HG02588 (cell line): ENCODE data around the gene ARHGEF7.
"Not testable (repeated sequence)": the region's sequence is repeated elsewhere in the genome, so short reads cannot be mapped to it uniquely, and the experiment has no call there.

Experiments
- ATAC-seq: cut with Tn5 transposase; IDR thresholded peaks from one replicate; pipeline ENCODE4 v1.9.1; 2021; ENCODE audit warnings: mild to moderate bottlenecking, moderate library complexity; ENCODE audit not compliant: unreplicated experiment

The ARHGEF7 gene

GRCh38 chr13:111168107-111168506 is 53.0 kb downstream of the ARHGEF7 start:
- ATAC-seq: no peak

DNA sequence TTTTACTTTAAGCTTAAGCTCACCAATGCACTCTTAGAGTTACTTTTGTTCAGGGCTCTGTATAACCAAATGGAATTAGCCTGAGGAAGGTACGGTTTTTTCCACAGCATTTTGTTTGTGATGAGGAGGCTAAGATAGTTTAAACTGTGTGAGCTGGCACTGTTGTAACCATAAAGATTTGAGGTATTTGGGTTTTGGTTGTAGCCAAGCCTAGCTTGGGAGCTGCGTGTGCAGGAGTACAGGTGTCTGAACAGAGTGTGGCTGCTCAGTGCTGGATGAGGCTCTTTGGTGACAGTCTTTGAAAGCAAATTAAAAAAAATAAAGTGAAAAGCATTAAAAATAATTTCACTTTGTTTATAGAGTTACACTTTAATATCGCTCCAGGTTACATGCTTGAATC is 56.0 kb downstream of the ARHGEF7 start:
- no peak for ATAC-seq

DNA sequence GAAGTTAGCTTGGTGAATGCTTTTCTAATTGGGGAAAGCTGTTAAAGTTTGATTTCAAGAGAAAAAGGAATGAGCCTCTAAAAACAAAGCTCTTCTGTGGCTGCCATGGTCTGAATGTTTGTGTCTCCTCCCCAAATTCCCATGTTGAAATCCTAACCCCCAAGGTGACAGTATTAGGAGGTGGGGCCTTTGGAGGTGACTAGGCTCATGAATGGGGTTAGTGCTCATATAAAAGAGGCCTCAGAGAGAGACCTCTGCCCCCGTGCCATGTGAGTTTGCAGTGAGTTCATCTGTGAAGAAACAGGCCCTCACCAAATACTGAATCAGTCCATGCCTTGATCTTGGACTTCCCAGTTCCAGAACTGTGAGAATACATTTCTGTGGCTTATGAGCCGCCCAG is 56.5 kb downstream of the ARHGEF7 start:
- ATAC-seq: no peak

- no peak for ATAC-seq
These were observed 59.4 kb downstream of the ARHGEF7 start for GRCh38 chr13:111174377-111175114.

GRCh38 chr13:111175372-111175771 is 60.3 kb downstream of the ARHGEF7 start:
- no peak for ATAC-seq

GRCh38 chr13:111175935-111176334 is 60.8 kb downstream of the ARHGEF7 start:
- no peak for ATAC-seq

- ATAC-seq: no peak
These were observed 61.3 kb downstream of the ARHGEF7 start for GRCh38 chr13:111176421-111176820.

- ATAC-seq: no peak
These were observed 62.1 kb downstream of the ARHGEF7 start for GRCh38 chr13:111177081-111177711.

GRCh38 chr13:111177921-111178320 is 62.8 kb downstream of the ARHGEF7 start:
- ATAC-seq: no peak

GRCh38 chr13:111178402-111178801 is 63.3 kb downstream of the ARHGEF7 start:
- no peak for ATAC-seq

DNA sequence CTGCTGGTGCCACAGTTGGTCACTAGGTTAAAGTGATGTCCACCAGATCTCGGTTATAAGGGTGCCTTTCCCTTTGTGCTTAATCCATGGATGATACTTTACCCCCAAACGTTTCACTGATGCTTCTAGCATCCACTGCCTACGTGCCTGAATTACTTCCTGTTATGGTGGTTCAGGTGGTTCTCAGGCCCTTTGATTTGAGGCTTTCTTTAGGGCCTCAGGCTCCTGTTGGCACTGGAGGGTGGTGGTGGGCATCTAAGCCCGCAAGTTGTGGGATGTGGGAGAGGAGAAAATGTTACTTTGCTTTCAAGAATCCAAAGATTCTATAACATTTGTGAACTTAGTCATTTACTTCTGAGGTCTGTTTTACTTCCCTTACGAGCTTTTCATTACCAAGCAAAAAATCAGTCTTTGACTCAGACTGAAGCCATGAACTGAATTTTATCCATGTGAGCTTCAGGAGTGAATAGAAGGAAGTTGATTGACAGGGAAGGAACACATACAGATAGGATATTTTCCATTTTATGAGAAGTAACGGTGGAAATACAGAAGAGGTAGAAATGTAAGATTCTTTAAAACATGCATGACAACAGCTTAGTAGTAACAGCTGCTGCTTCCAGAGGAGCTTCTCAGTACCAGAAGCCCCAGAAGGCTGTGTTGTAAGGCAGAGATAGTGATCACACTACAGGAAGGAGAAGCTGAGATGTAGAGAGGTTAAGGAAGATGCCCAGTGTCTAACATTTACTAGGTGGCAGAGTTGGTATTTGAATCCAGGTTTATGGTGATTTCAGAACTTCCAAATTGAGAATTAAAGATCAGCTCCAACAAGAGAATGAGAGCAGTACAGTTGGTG is 65.0 kb downstream of the ARHGEF7 start:
- ATAC-seq: no peak

GRCh38 chr13:111181977-111182376 is 66.9 kb downstream of the ARHGEF7 start:
- ATAC-seq: no peak

DNA sequence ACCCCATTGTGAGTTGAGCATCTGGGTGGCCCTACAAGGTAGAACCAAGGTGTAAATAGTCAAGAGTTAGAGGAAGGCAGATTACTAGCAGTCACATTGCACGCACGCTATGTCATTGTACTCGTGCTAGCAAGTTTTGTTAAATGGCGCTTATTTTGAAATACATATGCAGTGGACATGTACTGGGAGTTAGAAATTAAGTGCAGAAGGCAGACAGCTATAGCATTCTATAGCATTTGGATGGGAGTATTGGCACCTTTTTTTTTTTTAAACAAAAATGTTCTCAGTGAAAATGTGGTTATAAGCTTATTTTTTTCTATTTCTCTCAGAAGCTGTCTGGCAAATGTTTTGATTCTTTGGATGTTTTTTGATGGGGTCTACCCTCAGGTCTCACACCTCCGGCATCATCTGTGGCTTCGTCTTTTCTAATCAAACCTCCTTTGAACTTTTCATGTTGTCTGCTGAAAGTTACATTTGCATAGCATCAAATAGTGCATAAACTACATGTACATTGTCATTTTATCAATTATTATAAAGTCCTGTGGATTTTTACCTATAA is 68.1 kb downstream of the ARHGEF7 start:
- no peak for ATAC-seq

GRCh38 chr13:111183959-111184358 is 68.8 kb downstream of the ARHGEF7 start:
- no peak for ATAC-seq

DNA sequence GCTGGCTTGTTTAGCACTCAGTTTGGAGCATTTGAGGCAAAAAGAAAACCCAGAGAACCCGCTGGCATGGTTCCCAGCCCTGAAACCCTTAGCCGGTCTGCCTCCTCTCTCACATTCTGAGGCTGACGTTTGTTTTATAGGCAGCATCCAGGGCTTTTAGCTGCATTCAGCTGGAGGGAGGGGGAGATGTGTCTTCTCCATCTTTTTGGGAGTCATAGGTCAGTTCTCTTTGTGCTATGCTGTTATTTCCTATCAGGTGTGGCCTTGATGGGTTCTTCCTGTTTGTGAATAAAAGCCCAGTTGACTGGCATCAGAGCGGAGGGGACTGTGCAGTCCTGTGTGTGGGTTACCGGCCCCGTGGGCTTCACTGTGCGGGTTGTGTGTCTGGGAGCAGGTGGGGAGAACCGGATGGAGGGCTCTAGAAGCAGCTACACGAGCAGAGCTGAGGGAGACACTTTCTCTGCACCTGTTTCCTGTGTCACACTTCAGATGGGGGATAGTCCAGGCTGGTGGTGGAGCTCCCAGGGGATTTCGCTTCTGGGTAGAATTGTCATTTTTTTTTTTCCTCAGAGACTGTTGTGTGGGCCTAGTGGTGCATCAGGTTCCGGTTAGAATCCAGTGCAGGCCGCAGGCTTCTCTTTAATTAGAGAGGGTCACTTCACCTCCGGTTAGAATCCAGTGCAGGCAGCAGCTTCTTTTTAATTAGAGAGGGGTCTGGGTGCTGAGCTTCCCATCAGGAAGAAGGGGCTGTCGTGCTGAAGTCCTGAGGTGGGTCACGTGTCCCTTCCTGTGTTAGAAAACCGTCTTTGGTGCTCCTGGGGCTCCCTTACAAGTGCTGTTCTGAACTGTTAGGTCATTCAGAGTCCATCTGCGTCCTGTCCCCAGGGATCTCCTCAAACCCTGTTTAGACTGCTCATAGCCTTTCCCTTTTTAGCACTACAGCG is 69.6 kb downstream of the ARHGEF7 start:
- peak; percentile 87 for ATAC-seq

DNA sequence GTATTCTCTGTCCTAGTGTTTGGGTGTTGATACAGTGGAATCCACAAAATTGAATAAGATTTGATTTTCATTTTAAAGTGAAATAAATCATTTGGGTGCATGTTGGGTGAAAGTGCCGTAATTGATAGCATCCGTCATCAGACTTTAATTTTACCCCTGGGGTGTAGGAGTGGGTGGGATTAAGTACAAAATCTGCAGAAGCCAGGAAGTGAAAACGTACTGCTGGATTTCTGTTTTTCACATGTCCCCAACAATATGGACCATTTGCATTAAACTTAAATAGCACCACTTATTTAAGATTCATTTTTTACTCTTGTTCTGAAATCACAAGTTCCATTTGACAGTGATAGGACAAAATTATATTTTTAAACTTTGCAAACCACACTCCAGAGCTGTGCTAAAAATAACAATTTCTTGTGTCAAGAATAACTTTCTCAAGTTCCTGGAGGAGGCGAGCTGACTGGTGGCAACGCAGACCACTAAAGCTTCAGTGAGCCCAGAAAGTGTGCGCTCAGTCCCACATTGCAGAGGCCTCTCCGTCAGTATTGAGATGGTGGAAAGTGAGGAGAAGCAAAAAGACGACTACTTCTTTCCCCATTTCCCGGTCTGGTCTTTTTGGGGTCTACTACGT is 71.3 kb downstream of the ARHGEF7 start:
- ATAC-seq: no peak

GRCh38 chr13:111187960-111188541 is 72.9 kb downstream of the ARHGEF7 start:
- ATAC-seq: no peak

GRCh38 chr13:111189064-111189505 is 74.0 kb downstream of the ARHGEF7 start:
- ATAC-seq: not testable (repeated sequence)

- ATAC-seq: not testable (repeated sequence)
These were observed 74.4 kb downstream of the ARHGEF7 start for GRCh38 chr13:111189516-111189915.
